Measurements from ENCODE around the gene CAV1.

CAV1 gene

GRCh38 chr7:116561697-116562483 lies 37.1 kb downstream of the CAV1 start:
- no peak for DNase-seq

GRCh38 chr7:116562529-116563121 lies 37.8 kb downstream of the CAV1 start:
- DNase-seq = no peak

GRCh38 chr7:116565981-116566380 lies 41.1 kb downstream of the CAV1 start:
- DNase-seq = no peak

- no peak for DNase-seq
Measured at GRCh38 chr7:116566666-116567065, 41.8 kb downstream of the CAV1 start.

GRCh38 chr7:116569737-116570136 lies 44.9 kb downstream of the CAV1 start:
- no peak for DNase-seq

- DNase-seq = no peak
Measured at GRCh38 chr7:116570306-116570705, 45.5 kb downstream of the CAV1 start.

GRCh38 chr7:116571037-116571436 lies 46.2 kb downstream of the CAV1 start:
- DNase-seq = no peak

GRCh38 chr7:116571552-116571951 lies 46.7 kb downstream of the CAV1 start:
- DNase-seq = no peak

GRCh38 chr7:116572036-116572435 lies 47.2 kb downstream of the CAV1 start:
- DNase-seq = no peak

GRCh38 chr7:116573541-116573940 lies 48.7 kb downstream of the CAV1 start:
- DNase-seq = no peak

- DNase-seq = no peak
Measured at GRCh38 chr7:116574025-116574822, 49.4 kb downstream of the CAV1 start.

GRCh38 chr7:116575853-116576252 lies 51.0 kb downstream of the CAV1 start:
- no peak for DNase-seq

GRCh38 chr7:116576350-116577319 lies 51.8 kb downstream of the CAV1 start:
- no peak for DNase-seq

- no peak for DNase-seq
Measured at GRCh38 chr7:116577320-116577871, 52.6 kb downstream of the CAV1 start.

GRCh38 chr7:116578526-116578925 lies 53.7 kb downstream of the CAV1 start:
- DNase-seq = no peak

- DNase-seq = no peak
Measured at GRCh38 chr7:116579322-116579721, 54.5 kb downstream of the CAV1 start.

- no peak for DNase-seq
Measured at GRCh38 chr7:116579835-116580234, 55.0 kb downstream of the CAV1 start.

GRCh38 chr7:116582164-116582732 lies 57.4 kb downstream of the CAV1 start:
- no peak for DNase-seq

GRCh38 chr7:116582806-116583444 lies 58.1 kb downstream of the CAV1 start:
- DNase-seq = no peak

- no peak for DNase-seq
Measured at GRCh38 chr7:116583653-116584052, 58.8 kb downstream of the CAV1 start.

GRCh38 chr7:116584721-116585120 lies 59.9 kb downstream of the CAV1 start:
- DNase-seq = no peak
